T1000 (cell line): Measurements from ENCODE around the gene PGP.

Experiments
- DNase-seq: peaks from one replicate; lab custom pipeline; 2025; ENCODE audit warnings: mixed read lengths; lab: John Stamatoyannopoulos, UW

The PGP gene

GRCh38 chr16:2237493-2238149 is 23.0 kb upstream of the PGP start:
- no peak for DNase-seq

GRCh38 chr16:2237102-2237482 is 22.5 kb upstream of the PGP start:
- no peak for DNase-seq

GRCh38 chr16:2236337-2237101 is 21.9 kb upstream of the PGP start, which contains the start of gene DNASE1L2:
Gene DNASE1L2, plus strand, starts transcription at chr16:2236444. Its CDS starts 373 bp downstream, at chr16:2236817.
- no peak for DNase-seq

GRCh38 chr16:2235695-2236336 is 21.2 kb upstream of the PGP start:
- DNase-seq: no peak

GRCh38 chr16:2235234-2235651 is 20.6 kb upstream of the PGP start:
- no peak for DNase-seq

GRCh38 chr16:2234813-2235170 is 20.2 kb upstream of the PGP start:
- DNase-seq: no peak

GRCh38 chr16:2233872-2234812 is 19.5 kb upstream of the PGP start:
- DNase-seq: no peak

- DNase-seq: no peak
Observed at GRCh38 chr16:2233046-2233775, 18.6 kb upstream of the PGP start.

- no peak for DNase-seq
Observed at GRCh38 chr16:2232094-2232990, 17.7 kb upstream of the PGP start.

- DNase-seq: no peak
Observed at GRCh38 chr16:2231016-2231931, 16.6 kb upstream of the PGP start.

GRCh38 chr16:2230376-2230775 is 15.7 kb upstream of the PGP start:
- DNase-seq: no peak

- no peak for DNase-seq
Observed at GRCh38 chr16:2229632-2230250, 15.1 kb upstream of the PGP start.

GRCh38 chr16:2229091-2229490 is 14.5 kb upstream of the PGP start:
- DNase-seq: no peak

- no peak for DNase-seq
Observed at GRCh38 chr16:2228161-2228824, 13.7 kb upstream of the PGP start.

- no peak for DNase-seq
Observed at GRCh38 chr16:2226918-2227317, 12.3 kb upstream of the PGP start.

GRCh38 chr16:2226245-2226793 is 11.7 kb upstream of the PGP start:
- no peak for DNase-seq

- DNase-seq: no peak
Observed at GRCh38 chr16:2223942-2224486, 9.4 kb upstream of the PGP start.
